GM19238 (cell line): ENCODE data around the gene ARHGAP21.
"Not testable (repeated sequence)": the region's sequence is repeated elsewhere in the genome, so short reads cannot be mapped to it uniquely, and the experiment has no call there.

ENCODE experiments used
- DNase-seq: peaks from one replicate; pipeline ENCODE4 v3.0.0; 2011; ENCODE audit warnings: low spot score; ENCODE audit not compliant: insufficient read length

The ARHGAP21 gene

DNA sequence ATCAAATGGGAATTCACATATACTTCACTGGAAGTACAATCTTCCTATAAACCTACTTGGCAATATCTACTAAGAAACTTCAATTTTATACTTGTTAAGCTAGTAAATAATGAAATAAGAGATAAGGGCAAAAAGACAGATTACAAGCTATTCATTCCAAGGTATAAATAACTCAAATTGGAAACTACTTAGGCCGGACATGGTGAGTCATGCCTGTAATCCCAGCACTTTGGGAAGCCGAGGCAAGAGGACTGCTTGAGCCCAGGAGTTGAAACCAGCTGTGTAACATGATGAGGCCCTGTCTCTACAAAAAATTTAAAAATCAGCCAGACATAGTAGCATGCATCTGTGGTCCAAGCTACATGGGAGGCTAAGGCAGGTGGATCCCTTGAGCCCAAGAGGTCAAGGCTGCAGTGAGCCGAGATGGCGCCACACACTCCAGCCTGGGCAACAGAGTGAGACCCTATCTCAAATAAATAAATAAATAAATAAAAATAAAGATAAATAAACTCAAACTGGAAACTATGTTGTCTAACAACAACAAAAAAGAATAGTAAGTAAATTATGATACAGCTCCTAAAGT, 37.6 kb downstream of the ARHGAP21 start:
- no peak for DNase-seq

DNA sequence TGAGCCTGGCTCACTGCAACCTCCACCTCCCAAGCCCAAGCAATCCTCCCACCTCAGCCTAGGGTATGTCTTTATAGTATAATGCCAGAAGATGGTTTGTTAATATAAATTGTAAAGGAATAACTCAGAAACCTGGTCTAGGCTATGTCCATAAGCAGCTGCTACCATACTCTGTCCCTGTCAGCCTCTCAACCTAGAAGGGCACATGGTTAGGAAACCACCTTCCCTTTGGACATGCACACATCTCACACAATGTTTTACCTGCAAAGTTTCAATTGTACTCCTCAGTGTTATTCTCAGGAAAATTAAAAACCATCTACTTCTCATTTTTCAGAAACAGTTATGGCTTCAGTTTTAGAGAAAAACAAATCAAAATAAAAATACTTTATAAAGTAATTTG, 40.1 kb downstream of the ARHGAP21 start:
- no peak for DNase-seq

DNA sequence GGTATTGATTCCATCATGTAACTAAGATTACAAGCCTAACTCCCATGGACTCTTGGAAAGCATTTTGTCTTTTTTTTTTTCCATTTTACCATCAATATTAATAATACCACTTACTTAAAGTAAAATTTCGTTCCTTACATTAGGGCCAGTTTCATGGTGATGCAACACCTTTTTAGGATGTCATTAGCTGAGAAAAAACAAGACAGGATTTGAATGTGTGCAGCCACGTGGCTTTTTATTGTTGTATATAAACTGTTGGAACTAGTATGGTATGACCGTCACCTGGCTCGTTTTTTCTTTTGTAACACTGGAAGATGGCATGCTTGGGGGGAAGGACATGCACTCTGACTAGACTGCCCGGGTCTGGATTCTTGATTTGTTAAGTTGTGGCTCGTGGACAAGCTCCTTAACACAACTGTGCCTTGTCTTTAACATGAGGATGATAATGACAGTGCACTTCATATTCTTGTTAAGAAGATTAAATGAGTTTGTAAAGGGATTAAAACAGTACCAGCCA, 42.1 kb downstream of the ARHGAP21 start:
- no peak for DNase-seq

DNA sequence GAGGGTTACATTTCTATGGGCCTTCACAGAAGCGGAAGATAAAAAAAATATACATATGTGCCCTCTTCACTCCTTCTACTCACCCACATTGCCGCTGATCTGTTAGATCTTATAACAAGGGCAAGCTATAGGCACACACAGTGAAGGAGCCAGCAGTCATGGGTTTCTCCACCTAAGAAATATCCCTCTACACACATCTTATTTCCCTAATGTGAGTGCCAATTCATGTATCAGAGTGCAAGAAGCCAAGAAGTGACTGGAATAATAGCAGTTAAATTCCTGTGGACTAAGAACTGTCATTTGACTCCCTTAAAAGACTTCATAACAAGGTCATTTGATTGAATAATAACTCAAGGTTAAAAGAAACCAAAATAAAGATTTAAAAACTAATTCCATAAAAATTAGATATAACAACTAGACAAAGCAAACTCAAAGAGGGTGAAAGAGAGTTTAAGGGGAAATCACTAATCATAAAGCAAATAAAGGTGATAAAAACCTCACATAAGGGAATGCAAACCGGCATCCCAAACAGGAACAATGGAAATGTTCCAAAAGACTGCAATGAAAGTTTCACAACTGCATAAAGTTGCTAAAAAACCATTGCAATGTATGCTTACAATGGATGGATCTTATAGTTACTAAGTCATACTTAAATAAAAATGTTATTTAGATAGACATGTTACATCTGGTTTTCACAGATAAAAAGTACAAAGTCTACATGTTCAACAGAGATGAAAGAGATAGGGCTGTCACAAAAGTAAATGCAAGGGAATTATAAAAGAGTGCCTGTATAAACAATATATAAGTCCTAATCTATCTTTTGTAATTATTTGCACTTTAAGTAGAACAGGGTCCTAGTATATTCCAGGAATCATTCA, 42.8 kb downstream of the ARHGAP21 start:
- no peak for DNase-seq

DNA sequence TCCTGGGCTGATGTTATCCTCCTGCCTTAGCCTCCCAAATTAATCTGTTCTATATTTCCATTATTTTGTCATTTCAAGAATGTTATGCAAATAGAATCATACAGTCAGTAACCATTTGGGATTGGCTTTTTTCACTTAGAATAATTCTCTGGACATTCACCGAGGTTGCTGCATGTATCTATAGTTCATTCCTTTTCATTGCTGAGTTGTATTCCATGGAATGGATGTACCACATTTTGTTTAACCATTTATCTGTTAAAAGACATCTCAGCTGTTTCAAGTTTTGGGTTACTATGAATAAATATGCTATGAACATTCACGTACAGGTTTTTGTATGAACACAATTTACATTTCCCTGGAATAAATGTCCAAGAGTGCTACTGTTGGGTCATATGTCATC, 44.9 kb downstream of the ARHGAP21 start:
- DNase-seq, result no peak

DNA sequence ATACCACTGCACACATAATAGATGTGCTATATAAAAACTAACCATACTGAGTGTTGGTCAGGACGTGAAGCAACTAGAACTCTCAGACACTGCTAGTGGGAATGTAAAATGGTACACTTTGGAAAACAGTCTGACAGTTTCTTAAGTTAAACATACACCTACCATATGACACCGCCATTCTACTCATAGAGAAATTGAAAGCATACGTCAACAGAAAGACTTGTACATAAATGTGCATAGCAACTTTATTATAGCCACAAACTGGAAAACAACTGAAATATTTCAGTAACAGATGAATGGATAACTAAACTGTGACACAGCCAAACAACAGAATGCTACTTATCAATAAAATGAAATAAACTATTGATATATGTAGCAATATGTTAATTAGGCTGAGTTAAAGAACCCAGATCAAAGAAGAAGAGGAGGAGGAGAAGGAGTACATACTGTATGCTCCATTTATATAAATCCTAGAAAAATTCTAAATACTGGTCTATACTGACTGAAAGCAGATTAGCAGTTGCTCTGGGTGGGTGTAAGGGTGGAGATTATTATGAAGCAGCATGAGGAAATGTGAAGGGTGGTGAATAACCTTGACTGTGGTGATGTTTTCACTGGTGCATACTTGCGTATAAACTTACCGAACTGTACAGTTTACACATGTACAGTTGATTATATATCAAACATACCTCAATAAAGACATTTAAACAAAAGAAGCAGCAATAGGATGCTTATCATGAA, 48.6 kb downstream of the ARHGAP21 start:
- no peak for DNase-seq

DNA sequence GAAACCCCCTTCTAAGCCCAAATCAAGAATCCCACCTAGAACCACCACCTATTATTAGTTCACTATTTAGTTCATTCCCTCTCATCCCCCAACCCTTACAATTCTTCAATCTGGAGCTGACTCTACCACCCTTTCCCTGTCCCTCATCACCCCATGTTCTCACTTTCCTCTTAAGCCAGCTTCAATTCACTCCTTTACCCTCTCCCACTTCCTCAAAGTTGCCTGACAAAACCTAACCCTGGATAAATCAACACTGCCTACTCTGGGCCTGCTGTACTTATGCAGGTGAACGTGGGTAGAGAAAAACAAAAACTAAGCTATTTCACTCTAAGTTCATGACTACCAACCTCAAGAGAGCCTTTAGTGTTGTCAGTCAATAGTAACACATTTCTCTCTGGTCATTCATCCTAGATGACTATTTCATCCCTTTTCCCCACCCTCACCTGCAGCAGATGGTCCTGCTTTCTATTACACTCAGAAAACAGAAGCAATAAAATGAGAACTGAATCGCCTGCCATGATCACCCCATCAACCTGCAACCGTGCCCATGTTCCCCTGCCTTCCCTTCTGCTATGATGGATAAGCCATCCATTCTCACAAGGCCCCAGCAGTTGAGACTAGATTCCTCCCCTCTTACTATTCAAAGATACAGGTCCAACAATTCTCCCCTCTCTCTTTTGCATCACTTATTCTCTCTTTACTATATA, 52.6 kb downstream of the ARHGAP21 start:
- DNase-seq, result no peak

DNA sequence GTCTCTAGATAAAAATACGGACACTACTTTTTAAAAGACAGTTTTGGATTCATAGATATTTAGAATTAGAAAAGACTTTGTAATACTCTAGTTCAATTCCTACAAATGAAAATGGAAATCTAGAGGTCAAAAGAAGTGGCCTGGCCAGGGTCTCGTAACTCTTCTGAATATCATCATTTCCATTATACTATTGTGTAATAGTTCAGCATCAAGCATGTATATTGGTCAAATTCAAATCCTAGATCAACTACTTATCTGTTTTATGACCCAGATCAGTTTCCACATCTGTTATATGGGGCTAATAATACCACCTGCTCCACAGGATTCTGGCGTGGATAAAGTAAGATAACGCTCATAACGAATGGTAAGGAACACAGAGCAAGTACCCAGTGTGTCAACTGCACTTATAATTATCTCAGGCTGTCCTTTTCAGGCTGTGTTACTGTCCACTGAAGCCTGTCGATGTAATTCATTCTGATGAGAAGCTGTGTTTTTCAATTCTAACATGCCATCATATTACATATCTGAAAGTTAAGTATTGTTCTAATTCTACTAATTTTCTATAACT, 54.3 kb downstream of the ARHGAP21 start:
- DNase-seq, result no peak

DNA sequence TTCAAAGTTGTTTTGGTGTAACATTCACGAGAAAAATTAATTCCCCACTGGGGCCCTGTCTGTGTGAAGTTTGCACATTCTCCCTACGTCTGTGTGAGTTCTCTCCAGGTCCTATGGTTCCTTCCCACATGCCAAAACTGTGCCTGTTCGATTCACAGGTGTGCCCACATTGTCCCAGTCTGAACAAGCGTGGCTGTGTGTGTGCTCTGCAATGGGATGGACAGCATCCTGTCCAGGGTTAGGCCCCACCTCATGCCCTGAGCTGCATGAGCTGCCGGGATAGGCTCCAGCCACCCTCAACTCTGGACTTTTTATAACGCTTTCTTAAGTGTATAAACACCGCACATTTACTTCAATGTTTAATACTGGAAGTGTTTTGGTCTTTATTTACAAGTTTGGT, 55.4 kb downstream of the ARHGAP21 start:
- no peak for DNase-seq

DNA sequence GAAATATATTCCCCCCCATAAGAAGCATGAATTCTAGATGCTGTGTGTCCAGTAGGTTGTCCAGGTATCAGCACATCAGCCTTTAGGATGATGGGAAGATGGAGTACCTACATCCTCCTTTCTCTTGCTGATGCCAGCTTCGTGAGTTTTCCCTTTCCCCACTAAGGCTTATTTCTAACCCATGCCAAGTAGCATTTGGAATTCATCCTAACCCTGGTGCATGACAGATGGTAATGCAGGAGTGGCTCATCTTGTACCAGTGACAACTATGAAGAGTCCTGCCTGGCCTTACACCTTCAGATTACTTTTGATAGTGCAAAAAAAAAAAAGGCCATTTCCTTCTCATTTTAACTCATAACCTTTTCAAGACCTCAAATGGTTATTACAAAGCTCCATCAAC, 58.7 kb downstream of the ARHGAP21 start:
- DNase-seq, result no peak

DNA sequence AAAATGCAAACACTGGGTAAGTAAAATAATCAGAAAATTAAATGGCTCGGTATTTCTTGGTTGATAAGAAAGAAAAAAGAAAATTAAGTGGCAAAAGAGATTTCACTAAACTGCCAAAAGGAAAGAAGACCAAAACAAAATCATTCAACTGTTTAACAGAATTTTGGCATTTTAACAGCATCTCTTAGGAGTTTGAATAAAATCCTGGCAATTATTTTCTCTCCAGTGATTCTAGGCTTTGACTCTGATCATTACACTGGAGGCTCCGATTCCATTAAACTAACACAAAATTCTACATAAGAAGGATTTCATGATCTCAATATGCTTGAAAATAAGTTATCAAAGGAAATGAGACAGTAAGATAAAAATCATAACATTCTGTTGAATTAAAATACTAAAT, 62.3 kb downstream of the ARHGAP21 start:
- DNase-seq, result no peak

DNA sequence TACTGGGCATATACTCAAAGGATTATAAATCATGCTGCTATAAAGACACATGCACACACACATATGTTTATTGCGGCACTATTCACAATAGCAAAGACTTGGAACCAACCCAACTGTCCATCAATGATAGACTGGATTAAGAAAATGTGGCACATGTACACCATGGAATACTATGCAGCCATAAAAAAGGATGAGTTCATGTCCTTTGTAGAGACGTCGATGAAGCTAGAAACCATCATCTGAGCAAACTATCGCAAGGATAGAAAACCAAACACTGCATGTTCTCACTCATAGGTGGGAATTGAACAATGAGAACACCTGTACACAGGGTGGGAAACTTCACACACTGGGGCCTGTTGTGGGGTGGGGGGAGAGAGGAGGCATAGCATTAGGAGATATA, 65.4 kb downstream of the ARHGAP21 start:
- not testable (repeated sequence) for DNase-seq

DNA sequence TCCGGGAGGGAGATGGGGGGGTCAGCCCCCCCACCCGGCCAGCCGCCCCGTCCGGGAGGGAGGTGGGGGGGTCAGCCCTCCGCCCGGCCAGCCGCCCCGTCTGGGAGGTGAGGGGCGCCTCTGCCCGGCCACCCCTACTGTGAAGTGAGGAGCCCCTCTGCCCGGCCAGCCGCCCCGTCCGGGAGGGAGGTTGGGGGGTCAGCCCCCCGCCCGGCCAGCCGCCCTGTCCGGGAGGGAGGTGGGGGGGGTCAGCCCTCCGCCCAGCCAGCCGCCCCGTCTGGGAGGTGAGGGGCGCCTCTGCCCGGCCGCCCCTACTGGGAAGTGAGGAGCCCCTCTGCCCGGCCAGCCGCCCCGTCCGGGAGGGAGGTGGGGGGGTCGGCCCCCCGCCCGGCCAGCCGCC, 67.4 kb downstream of the ARHGAP21 start:
- DNase-seq, result not testable (repeated sequence)

DNA sequence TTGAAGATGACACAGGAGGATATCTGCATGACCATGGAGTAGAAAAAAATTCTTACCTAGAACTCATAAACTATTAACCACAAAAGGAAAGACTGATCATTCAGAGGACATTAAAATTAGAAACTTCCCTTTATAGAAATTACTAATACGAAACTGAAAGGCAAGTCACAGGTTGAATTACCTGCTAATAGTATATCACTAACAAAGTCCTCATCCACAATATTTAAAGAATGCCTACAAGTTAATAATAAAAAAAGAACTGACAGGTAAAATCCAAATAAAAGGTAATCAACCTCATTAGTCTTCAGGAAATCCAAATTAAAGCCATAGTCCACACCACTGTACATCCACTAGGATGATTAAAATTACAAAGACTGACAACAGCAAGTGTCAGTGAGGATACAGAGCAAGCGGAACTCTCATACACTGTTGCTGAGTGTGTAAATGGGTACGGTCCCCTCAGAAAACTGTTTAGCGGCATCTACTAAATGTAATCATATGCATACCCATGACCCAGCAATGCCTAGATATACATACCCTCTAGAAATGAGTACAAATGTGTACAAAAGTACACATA, 71.2 kb downstream of the ARHGAP21 start:
- no peak for DNase-seq

DNA sequence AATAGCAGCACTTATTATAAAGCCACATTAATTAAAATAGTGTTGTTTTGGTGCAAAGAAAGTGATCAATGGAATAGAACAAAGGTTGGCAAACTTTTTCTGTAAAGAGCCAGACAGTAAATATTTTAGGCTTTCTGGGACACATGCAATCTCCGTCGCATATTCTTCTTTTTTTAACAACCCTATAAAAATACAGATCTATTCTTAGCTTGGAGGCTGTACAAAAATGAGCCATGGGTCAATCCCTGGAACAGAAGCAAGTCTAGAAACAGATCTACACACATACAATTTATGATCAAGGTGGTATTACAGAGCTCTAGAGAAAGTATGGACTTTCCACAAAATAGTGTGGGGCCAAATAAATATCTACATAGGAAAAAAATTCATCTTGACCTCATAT, 71.8 kb downstream of the ARHGAP21 start:
- DNase-seq, result no peak

DNA sequence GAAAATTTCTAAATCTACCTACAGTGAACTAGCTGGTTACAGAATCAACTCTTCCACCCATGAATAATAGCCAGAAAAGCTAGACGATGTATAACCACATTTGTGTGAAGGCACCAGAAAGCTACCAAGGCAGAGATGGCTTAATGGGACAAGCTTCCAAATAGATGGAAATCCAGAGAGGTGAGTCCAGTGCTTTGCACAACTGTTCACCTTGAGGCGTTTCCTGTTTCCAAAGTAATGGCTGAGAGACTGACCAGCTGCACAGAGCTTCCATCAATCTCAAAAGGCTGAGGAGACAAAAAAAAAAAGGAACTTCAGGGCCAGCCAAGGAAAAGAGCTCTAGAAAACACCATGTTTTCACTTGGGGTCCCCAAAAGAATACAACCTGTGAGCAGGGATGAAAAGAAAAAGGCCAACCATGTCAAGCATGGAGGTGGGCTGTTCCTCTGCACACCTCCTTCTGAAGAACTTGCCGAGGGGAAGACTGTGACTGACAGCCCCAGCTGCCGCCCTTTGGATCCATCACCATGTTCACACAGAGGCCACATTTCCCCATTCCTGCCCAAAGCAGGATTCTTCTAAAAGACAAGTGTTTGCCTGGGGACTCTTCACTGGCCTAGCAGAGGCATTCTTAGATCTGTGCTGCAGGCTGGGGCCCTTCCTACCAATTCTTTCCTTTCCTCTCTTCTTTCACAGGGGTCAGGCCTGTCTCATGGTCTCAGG, 72.9 kb downstream of the ARHGAP21 start:
- DNase-seq, result no peak

DNA sequence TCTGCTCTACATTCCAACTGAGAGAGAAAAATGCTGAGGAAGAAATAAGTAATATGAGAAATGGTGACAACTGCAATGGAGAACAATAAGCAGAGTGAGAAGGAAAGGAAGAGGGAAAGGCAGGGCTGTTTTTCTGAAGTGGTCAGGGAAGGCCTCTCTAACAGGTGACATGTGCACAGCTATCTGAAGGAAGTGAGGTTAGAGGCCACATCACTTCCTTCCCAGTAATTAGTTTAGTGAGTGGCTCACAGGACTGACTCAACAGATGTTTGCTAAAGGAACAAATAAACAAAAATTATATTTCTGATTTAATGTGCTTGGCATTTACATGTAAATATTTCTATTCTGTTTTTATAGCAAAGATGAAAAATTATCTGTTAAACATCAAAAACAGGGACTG, 77.9 kb downstream of the ARHGAP21 start:
- no peak for DNase-seq

DNA sequence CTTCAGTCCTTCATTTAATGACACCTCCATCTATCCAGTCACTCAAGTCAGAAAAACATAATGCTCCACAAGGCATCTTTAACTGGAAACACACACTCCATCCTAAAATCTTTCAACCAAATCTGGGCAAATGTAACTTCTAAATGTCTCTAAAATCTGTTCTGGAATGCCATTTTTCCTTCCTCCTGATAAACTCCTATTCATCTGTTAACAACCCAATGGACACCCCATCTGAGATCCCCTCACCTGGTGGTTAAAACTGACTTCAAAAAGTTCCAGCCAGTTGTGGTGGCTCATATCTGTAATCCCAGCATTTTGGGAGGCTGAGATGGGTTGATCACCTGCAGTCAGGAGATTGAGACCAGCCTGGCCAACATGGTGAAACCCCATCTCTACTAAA, 78.7 kb downstream of the ARHGAP21 start:
- DNase-seq, result no peak

DNA sequence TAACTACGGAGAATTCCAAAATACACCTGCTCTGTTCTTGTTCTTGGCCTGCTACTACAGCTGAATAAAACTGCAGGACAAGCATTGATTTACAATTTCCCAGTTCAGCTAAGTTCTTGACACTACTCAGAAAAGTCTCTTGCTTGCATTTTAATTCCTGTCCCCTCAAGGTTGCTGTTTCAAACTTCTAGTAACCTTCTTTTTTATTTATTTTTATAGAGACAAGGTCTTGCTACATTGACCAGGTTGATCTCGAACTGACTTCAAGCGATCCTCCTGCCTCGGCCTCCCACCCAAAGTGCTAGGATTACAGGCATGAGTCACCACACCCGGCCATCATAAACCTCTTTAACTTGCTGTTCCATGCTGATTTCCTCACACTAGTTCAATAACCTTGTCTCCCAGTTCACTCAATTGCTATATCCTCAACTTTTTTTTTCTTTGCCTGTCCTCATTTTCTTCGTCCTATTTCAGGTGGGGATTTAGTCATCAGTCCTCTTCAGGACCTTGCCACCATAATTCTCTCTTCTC, 79.9 kb downstream of the ARHGAP21 start:
- no peak for DNase-seq
